ENCODE measurements around the gene OR6K6.

OR6K6 gene

GRCh38 chr1:158754420-158754819 is at the start of gene OR6K6:
Gene OR6K6, plus strand, starts transcription at chr1:158754720. Its CDS starts 168 bp downstream, at chr1:158754888.
- DNase-seq (ENCODE audit: low spot score) (no peak), FAIRE-seq (no peak)

GRCh38 chr1:158706096-158706495 is 48.4 kb upstream of the OR6K6 start:
- FAIRE-seq: no peak

GRCh38 chr1:158711098-158711497 is 43.4 kb upstream of the OR6K6 start:
- FAIRE-seq (no peak), DNase-seq (ENCODE audit: low spot score) (no peak)

More at GRCh38 chr1:158706096-158706495, 48.4 kb upstream of the OR6K6 start:
- DNase-seq (ENCODE audit: low spot score): no peak

- no peak for DNase-seq (ENCODE audit: low spot score)
- no peak for FAIRE-seq
These were observed 39.8 kb upstream of the OR6K6 start for GRCh38 chr1:158714754-158715153.

- FAIRE-seq (no peak), DNase-seq (ENCODE audit: low spot score) (no peak)
These were observed 38.2 kb upstream of the OR6K6 start for GRCh38 chr1:158716335-158716734.

- FAIRE-seq (no peak), DNase-seq (ENCODE audit: low spot score) (no peak)
These were observed 37.2 kb upstream of the OR6K6 start for GRCh38 chr1:158717344-158717743.

- FAIRE-seq: no peak
- DNase-seq (ENCODE audit: low spot score): no peak
These were observed 34.9 kb upstream of the OR6K6 start for GRCh38 chr1:158719664-158720063.

- no peak for DNase-seq (ENCODE audit: low spot score)
- no peak for FAIRE-seq
These were observed 33.9 kb upstream of the OR6K6 start, which contains the start of gene OR6K3 for GRCh38 chr1:158720620-158721019. Gene OR6K3, minus strand, starts transcription at chr1:158720720. Its CDS starts 2,605 bp downstream, at chr1:158718115.

- DNase-seq (ENCODE audit: low spot score) (no peak), FAIRE-seq (no peak)
These were observed 30.1 kb upstream of the OR6K6 start for GRCh38 chr1:158724442-158724841.

GRCh38 chr1:158728510-158729225 is 25.9 kb upstream of the OR6K6 start:
- FAIRE-seq (no peak), DNase-seq (ENCODE audit: low spot score) (no peak)

- FAIRE-seq: no peak
- DNase-seq (ENCODE audit: low spot score): no peak
These were observed 24.1 kb upstream of the OR6K6 start for GRCh38 chr1:158730453-158730852.

GRCh38 chr1:158731707-158732106 is 22.8 kb upstream of the OR6K6 start:
- DNase-seq (ENCODE audit: low spot score): no peak
- FAIRE-seq: no peak

- DNase-seq (ENCODE audit: low spot score): no peak
- no peak for FAIRE-seq
These were observed 22.0 kb upstream of the OR6K6 start for GRCh38 chr1:158732524-158732923.

GRCh38 chr1:158735848-158736247 is 18.7 kb upstream of the OR6K6 start:
- FAIRE-seq: no peak

GRCh38 chr1:158752155-158752712 is 2.3 kb upstream of the OR6K6 start:
- no peak for FAIRE-seq
- DNase-seq (ENCODE audit: low spot score): no peak

More at GRCh38 chr1:158735848-158736247, 18.7 kb upstream of the OR6K6 start:
- DNase-seq (ENCODE audit: low spot score): no peak

GRCh38 chr1:158771950-158772866 is 17.7 kb downstream of the OR6K6 start, which contains the start of gene OR6N1:
Gene OR6N1, minus strand, starts transcription at chr1:158772195. Its CDS starts 5,513 bp downstream, at chr1:158766682.
- FAIRE-seq: no peak

GRCh38 chr1:158781104-158781503 is 26.6 kb downstream of the OR6K6 start, which contains the start of gene OR6N2:
Gene OR6N2, minus strand, starts transcription at chr1:158781204. Its CDS starts 3,569 bp downstream, at chr1:158777635.
- DNase-seq (ENCODE audit: low spot score): no peak
- no peak for FAIRE-seq

More at GRCh38 chr1:158771950-158772866, 17.7 kb downstream of the OR6K6 start, which contains the start of gene OR6N1:
- no peak for DNase-seq (ENCODE audit: low spot score)

- no peak for DNase-seq (ENCODE audit: low spot score)
- FAIRE-seq: no peak
These were observed 39.1 kb downstream of the OR6K6 start for GRCh38 chr1:158793604-158794003.

- no peak for FAIRE-seq
These were observed 39.7 kb downstream of the OR6K6 start for GRCh38 chr1:158794247-158794646.

GRCh38 chr1:158798531-158798930 is 44.0 kb downstream of the OR6K6 start:
- DNase-seq (ENCODE audit: low spot score) (no peak), FAIRE-seq (no peak)

More at GRCh38 chr1:158794247-158794646, 39.7 kb downstream of the OR6K6 start:
- DNase-seq (ENCODE audit: low spot score): no peak

- no peak for DNase-seq (ENCODE audit: low spot score)
- no peak for FAIRE-seq
These were observed 45.2 kb downstream of the OR6K6 start for GRCh38 chr1:158799689-158800088.
